ENCODE results near the gene PRICKLE2. TPM values are rescaled to one million over a fixed set of nuclear protein-coding genes. Genes with fewer than 3 reads are reported as not detected.

PRICKLE2 gene
- total RNA-seq, 1 experiment from 2014 or later = not detected

GRCh38 chr3:64222501-64223111 lies 2.7 kb downstream of the PRICKLE2 start:
- no peak for DNase-seq (ENCODE audit: extremely low read depth, low read depth)

GRCh38 chr3:64221571-64222257 lies 3.6 kb downstream of the PRICKLE2 start:
- DNase-seq (ENCODE audit: extremely low read depth, low read depth) = no peak

GRCh38 chr3:64220161-64220914 lies 4.9 kb downstream of the PRICKLE2 start:
- no peak for DNase-seq (ENCODE audit: extremely low read depth, low read depth)

GRCh38 chr3:64218746-64219145 lies 6.5 kb downstream of the PRICKLE2 start:
- DNase-seq (ENCODE audit: extremely low read depth, low read depth) = no peak

- DNase-seq (ENCODE audit: extremely low read depth, low read depth) = no peak
Measured at GRCh38 chr3:64218329-64218728, 6.9 kb downstream of the PRICKLE2 start.

GRCh38 chr3:64216274-64217147 lies 8.8 kb downstream of the PRICKLE2 start:
- DNase-seq (ENCODE audit: extremely low read depth, low read depth) = no peak

- no peak for DNase-seq (ENCODE audit: extremely low read depth, low read depth)
Measured at GRCh38 chr3:64215559-64215958, 9.7 kb downstream of the PRICKLE2 start.

GRCh38 chr3:64215103-64215502 lies 10.2 kb downstream of the PRICKLE2 start:
- DNase-seq (ENCODE audit: extremely low read depth, low read depth) = no peak

GRCh38 chr3:64214381-64215018 lies 10.8 kb downstream of the PRICKLE2 start:
- no peak for DNase-seq (ENCODE audit: extremely low read depth, low read depth)

- DNase-seq (ENCODE audit: extremely low read depth, low read depth) = no peak
Measured at GRCh38 chr3:64213962-64214379, 11.3 kb downstream of the PRICKLE2 start.

GRCh38 chr3:64213224-64213878 lies 11.9 kb downstream of the PRICKLE2 start:
- DNase-seq (ENCODE audit: extremely low read depth, low read depth) = no peak

- DNase-seq (ENCODE audit: extremely low read depth, low read depth) = no peak
Measured at GRCh38 chr3:64209866-64210621, 15.2 kb downstream of the PRICKLE2 start.

GRCh38 chr3:64207289-64208080 lies 17.8 kb downstream of the PRICKLE2 start:
- DNase-seq (ENCODE audit: extremely low read depth, low read depth) = no peak

GRCh38 chr3:64203969-64204908 lies 21.0 kb downstream of the PRICKLE2 start:
- no peak for DNase-seq (ENCODE audit: extremely low read depth, low read depth)

- DNase-seq (ENCODE audit: extremely low read depth, low read depth) = no peak
Measured at GRCh38 chr3:64203216-64203615, 22.1 kb downstream of the PRICKLE2 start.

GRCh38 chr3:64199932-64200331 lies 25.3 kb downstream of the PRICKLE2 start:
- DNase-seq (ENCODE audit: extremely low read depth, low read depth) = no peak

Measured in NCI-H460 (cell line).